A549 (cell line): ENCODE measurements around the gene ZNF79.

ENCODE experiments used
- RCOR1 ChIP-seq: fragments of 150-350 bp; IDR thresholded peaks from 2 replicates; pipeline ENCODE4 v1.6.1; 2014; ENCODE audit warnings: antibody characterized with exemption, low read length, low read depth
- TF ChIP-seq, protein P1 (sequence below): fragments of >200 bp; sonication (Bioruptor Twin); formaldehyde crosslinking; IDR thresholded peaks from 3 replicates; pipeline ENCODE4 v1.5.1; 2016

DNA sequence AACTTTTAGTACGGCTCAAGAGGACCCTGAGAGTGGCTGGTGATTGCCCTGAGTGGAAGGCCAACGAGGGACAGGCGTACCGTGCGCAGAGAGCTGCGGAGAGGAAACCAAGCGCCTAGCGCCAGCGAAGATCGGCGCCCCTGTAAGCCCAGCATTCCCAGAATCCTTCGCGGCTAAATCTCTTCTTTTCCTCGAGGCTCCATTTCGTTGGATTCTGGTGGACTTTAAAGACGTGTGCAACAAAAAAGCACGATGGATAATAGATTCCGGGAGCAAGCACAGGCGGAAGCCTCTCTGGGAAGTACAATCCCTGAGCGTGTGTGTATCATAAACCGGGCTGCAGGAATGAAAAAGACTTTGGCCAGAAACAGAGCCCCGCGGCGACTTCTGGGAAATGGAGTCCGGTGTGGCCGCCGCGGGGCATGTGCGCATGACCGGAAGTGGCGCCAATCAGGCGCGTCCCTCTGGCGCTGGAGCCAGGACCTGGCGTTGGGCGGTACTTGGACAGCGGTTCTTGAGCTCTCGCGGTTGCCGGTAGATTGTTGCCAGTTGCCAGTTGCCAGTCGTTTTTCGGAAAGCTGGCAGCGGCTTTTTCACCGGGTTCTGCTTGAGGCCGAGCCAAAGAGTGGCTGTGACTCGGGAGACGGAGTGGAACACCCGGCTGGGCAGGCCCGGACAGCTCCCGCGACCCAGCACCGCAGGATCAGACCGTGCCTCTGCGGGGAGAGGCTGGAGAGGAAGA is at the start of gene ZNF79:
- no peak for TF ChIP-seq RCOR1
- TF ChIP-seq, protein P1, sequence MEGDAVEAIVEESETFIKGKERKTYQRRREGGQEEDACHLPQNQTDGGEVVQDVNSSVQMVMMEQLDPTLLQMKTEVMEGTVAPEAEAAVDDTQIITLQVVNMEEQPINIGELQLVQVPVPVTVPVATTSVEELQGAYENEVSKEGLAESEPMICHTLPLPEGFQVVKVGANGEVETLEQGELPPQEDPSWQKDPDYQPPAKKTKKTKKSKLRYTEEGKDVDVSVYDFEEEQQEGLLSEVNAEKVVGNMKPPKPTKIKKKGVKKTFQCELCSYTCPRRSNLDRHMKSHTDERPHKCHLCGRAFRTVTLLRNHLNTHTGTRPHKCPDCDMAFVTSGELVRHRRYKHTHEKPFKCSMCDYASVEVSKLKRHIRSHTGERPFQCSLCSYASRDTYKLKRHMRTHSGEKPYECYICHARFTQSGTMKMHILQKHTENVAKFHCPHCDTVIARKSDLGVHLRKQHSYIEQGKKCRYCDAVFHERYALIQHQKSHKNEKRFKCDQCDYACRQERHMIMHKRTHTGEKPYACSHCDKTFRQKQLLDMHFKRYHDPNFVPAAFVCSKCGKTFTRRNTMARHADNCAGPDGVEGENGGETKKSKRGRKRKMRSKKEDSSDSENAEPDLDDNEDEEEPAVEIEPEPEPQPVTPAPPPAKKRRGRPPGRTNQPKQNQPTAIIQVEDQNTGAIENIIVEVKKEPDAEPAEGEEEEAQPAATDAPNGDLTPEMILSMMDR = no peak
